ELF-1 (cell line): Measurements from ENCODE around the gene MUC4.
"Not testable (repeated sequence)": the region's sequence is repeated elsewhere in the genome, so short reads cannot be mapped to it uniquely, and the experiment has no call there.

Experiments used
- DNase-seq: peaks from one replicate; pipeline ENCODE4 v3.0.0-alpha.2; 2016; ENCODE audit warnings: low read depth, low spot score

Gene MUC4

DNA sequence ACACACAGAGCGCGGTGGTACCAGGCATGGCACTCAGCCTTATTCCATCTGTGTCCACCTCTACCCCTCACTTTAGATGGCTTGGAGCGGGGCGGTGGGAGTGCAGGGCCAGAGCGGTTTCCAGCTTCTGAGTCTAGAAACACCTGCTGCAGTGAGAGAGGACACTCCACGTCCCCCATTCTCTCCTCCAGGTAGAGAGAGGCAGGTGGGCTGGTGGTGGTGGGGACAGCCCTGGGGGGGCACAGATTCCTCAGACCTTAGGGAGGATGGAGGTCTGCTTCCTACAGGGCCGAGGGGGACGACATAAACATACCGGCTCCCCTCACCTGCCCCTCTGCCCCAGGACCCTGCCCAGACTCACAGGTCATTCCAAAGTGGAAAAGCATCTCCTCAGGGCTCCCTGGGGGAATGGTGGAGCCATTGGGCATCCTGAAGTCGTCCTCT, 50.6 kb downstream of the MUC4 start:
- DNase-seq: no peak

DNA sequence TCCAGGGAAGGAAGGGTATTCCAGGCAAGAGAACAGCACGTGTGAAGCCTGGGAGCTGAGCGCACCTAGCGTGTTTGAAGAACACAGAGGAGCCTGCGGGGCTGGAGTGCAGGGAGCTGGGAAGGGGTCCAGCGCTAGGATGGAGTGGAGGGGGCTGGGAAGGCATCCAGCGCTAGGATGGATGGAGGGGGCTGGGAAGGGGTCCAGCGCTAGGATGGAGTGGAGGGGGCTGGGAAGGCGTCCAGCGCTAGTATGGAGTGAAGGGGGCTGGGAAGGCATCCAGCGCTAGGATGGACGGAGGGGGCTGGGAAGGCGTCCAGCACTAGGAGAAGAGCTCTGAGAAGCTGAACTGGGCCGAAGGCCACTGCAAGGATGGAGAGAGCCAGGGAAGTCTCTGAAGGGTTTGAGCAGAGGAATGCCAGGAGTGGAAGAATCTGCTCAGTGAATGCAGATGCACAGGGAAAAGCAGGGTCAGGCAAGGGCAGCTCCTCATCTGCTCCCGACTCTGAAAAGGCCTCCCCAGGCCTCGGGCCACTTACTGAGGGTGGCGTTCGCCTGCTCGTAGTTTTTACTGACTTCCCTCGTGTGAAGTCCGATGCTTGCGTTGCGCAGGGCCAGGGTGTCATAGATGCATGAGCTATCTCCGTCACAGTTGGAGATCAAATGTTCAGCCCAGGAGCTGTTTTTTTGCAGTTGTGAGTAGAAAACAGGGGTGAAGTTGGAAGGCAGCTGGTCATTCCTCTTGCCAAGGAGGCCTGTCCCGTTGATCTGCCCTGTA, 51.2 kb downstream of the MUC4 start:
- no peak for DNase-seq

GRCh38 chr3:195758721-195759353, 52.9 kb downstream of the MUC4 start:
- no peak for DNase-seq

GRCh38 chr3:195757827-195758226, 53.9 kb downstream of the MUC4 start:
- DNase-seq: no peak

DNA sequence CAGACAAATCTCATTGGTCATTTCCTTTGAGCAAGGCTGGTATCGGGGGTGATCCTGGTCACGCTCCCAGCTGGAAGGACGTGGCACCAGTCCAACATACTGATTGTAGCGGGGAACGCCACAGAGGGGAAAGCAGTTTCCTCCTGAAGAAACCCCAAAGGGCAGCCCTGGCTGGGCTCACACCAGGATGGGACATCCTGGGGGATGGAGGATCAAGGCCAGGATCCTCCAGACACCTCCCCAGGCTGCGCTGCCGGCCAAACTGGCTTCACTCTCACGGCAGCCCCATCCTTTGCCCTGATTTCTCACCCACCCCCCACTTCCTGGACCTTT, 54.3 kb downstream of the MUC4 start:
- no peak for DNase-seq

GRCh38 chr3:195755791-195756676, 55.7 kb downstream of the MUC4 start:
- DNase-seq: no peak

GRCh38 chr3:195755391-195755790, 56.3 kb downstream of the MUC4 start:
- DNase-seq: no peak

DNA sequence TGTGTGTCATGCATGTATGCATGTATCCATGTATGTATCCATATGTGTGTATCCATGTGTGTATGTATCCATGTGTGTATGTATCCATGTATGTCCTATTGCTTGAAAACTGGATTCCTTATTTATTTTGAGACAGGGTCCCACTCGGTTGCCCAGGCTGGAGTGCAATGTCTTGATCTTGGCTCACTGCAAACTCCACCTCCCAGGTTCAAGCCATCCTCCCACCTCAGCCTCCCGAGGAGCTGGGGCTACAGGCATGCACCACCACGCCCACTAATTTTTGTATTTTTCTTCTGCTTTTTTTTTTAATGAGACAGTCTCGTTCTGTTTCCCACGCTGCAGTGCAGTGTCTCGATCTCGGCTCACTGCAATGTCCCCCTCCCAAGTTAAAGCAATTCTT, 56.8 kb downstream of the MUC4 start:
- no peak for DNase-seq

GRCh38 chr3:195754141-195754540, 57.6 kb downstream of the MUC4 start:
- DNase-seq: no peak

DNA sequence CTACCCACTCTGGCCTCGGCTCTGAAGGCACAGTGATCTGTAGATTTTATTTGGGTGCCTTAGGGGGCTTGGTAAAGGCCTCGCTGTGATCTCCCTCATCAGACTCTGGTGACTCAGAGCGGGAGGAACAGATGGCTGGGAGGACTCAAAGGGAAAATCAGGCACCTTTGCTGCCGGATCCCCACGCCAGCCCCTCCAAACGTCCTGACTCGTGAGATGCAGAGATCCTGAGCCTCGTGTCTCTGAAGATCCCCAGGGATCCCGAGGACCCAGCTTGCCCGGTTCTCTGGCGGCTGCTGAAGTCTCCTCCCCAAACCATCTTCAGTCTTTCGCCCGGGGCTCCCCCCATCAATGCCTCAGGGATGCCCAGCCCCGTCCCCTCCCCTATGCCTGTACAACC, 58.1 kb downstream of the MUC4 start:
- no peak for DNase-seq

DNA sequence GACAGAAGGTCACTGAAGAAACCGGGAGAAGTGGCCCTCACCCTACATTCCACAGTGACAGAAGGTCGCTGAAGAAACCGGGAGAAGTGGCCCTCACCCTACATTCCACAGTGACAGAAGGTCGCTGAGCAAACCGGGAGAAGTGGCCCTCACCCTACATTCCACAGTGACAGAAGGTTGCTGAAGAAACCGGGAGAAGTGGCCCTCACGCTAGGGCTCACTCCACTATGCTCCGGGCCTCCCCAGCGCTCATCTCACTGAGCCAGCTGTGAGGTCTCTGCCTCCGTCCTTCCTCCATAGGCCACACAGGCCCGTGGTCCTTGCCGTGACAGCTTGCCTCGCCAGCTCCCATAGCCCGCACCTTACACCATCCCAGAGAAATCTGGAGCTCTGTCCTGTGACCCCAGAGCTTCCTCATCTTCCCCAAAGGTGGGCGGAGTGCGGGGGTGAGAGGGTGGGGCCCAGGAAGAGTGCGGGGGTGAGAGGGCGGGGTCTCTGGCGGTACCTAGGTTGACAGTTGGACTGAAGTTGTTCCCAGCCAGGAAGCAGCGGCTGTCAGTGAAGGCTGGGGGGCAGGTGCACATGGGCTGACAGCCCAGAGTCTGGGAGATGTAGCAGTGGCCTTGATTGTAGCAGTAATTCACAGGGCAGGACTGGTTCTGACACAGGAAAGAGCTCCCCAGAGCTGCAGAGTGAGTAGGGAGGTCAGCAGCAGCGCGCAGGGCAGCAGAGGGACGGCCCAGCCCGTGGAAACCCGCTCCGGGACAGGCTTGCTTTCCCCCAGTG, 59.0 kb downstream of the MUC4 start:
- no peak for DNase-seq

DNA sequence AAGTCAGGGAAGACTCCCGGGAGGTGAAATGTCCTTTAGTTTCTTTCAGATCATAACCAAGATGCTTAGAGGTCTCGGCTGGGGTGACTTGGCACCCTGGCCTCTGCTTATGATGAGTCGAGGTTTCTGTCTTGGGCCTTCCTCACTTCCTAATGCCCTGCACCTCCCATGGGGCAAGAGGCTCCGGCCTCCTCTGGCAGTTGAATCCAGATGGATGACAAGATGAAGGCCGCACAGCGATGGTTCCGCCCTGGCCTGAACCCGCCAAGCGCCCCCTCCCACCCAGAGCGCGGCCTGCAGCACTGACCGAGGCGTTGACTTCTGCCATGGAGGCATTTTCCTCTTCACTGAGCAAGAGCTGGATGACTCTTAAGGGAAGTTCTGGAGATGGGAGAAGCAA, 59.7 kb downstream of the MUC4 start:
- DNase-seq: no peak

- no peak for DNase-seq
Observed at GRCh38 chr3:195751560-195751959, 60.2 kb downstream of the MUC4 start.

DNA sequence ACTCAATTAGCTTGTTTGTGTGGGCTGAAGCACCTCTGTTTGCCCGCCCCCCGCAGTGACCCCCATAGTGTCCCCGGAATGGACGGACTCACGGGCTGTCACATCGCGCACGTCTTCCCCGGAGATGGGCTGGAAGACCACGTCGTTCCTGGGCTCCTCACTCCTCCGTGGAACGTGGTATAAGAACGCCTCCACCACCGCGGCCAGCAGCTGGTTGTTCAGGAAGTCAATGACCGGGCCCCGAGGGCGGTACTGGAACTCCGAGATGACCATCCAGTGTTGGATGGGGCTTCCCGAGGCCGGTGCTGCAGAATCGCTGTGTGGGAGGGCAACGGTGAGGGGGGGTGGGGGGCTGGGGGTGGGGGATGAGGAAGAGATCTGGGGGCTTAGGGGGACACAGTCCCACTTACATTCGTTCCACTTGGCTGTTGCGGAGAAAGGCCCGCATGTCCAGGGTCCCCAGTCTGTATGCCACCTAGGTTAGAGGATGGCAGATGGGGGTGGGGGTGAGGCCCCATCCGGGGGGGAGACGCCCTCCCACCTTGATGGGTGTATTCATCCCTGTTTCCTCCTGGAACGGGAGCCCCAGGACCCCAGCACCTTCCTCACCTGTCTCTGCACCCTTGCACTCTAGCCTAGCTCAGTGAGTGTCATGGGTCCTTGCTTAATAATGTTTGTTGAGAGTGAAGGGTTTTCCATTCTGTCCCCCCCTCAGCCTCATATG, 60.8 kb downstream of the MUC4 start:
- DNase-seq: no peak

DNA sequence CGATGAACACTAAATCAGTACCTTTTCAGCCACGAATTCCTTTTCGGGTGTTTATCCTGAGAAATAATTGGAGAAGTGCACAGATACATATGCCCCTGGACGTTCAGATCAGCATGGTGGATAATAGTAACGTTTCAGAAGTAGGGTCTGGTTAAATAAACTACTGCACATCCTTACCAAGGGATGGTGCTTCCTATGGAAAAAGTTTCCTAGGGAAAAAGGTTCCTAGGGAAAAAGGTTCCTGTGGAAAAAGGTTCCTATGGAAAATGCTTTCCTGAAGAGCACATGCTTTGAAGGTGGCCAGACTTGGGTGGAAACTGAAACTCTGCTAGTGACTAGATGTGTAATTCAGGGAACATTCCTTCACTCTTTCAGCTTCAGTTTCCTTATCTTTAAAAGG, 62.6 kb downstream of the MUC4 start:
- DNase-seq: not testable (repeated sequence)

- DNase-seq: no peak
Observed at GRCh38 chr3:195748661-195749060, 63.1 kb downstream of the MUC4 start.

GRCh38 chr3:195746751-195747150, 65.0 kb downstream of the MUC4 start:
- no peak for DNase-seq

- DNase-seq: no peak
Observed at GRCh38 chr3:195746346-195746745, 65.4 kb downstream of the MUC4 start.

- DNase-seq: no peak
Observed at GRCh38 chr3:195744437-195744836, 67.3 kb downstream of the MUC4 start.

- no peak for DNase-seq
Observed at GRCh38 chr3:195739561-195740111, 72.1 kb downstream of the MUC4 start.
